Erythroblast (primary cell): ENCODE results near the gene FYTTD1.

Source experiments
- GATA1 ChIP-seq: IDR thresholded peaks from 2 replicates; pipeline ENCODE4 v1.6.1; 2011; ENCODE audit warnings: low read depth, mild to moderate bottlenecking, control low read depth, low read length, moderate library complexity
- POLR2A ChIP-seq: IDR thresholded peaks from 2 replicates; pipeline ENCODE4 v1.6.1; 2011; ENCODE audit warnings: mild to moderate bottlenecking, low read length

DNA sequence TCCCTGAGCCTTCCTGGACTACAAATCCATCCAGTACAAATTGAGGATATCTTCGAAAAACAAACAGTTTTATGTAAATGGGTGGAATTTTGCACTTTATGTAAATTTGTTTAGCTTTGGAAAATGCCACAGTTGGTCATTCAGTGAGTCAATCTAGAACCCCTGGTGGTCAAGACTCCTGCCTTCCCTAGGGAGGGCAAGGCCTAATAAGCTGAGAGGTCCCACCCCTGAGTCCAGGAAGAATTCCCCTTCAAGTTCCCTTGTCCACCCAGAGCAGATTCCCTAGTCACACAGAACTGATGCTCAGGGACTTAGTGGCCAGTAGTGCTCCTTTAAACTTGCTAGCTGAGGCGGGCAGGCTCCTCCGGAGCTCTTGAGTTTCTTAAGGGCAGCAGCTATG lies 6.9 kb upstream of the FYTTD1 start:
- TF ChIP-seq POLR2A (no peak), GATA1 (no peak)
